GM12891 (cell line): Measurements from ENCODE around the gene AK3.

Experiments
- POLR2A ChIP-seq: IDR thresholded peaks from 2 replicates; pipeline ENCODE4 v1.6.1; 2011; ENCODE audit warnings: low read depth, low read length, control low read depth
- TAF1 ChIP-seq: IDR thresholded peaks from 2 replicates; pipeline ENCODE4 v1.6.1; 2011; ENCODE audit warnings: low read depth, low read length, control low read depth

- TF ChIP-seq POLR2A (no peak), TAF1 (no peak)
Measured at GRCh38 chr9:4700091-4700490, 40.9 kb downstream of the AK3 start.
